GM23338 (cell line): ENCODE measurements around the gene LIMA1. TPM values are rescaled to one million over a fixed set of nuclear protein-coding genes. Genes with fewer than 3 reads are reported as not detected.

Experiments
- ATAC-seq: fragments of 200-7000 bp; cut with Tn5 transposase; 3 replicates; pipeline ENCODE4 v1.9.1; 2020
- DNase-seq: peaks from one replicate; pipeline ENCODE4 v3.0.0-alpha.2; 2015; ENCODE audit warnings: low spot score
- H2AFZ ChIP-seq: fragments of 200-600 bp; sonication (generic); 2 replicates; pipeline ENCODE4 v1.8.0; 2016; ENCODE audit warnings: antibody characterized with exemption, mild to moderate bottlenecking, moderate library complexity
- H3F3A ChIP-seq: fragments of 200-600 bp; sonication (generic); replicated peaks from 2 replicates; pipeline ENCODE4 v1.8.0; 2017; ENCODE audit warnings: antibody characterized with exemption, mixed run types, low read depth
- H3K27ac ChIP-seq: fragments of 200-600 bp; sonication (generic); 2 replicates; pipeline ENCODE4 v1.6.1; 2016; ENCODE audit warnings: low read depth
- H3K27me3 ChIP-seq: fragments of 200-600 bp; sonication (generic); 2 replicates; pipeline ENCODE4 v1.8.0; 2016; ENCODE audit warnings: mild to moderate bottlenecking, mixed run types, moderate library complexity; ENCODE audit not compliant: insufficient read depth
- H3K36me3 ChIP-seq: fragments of 200-600 bp; sonication (generic); 2 replicates; pipeline ENCODE4 v1.8.0; 2016; ENCODE audit warnings: mild to moderate bottlenecking; ENCODE audit not compliant: insufficient read depth
- H3K4me1 ChIP-seq: fragments of 200-600 bp; sonication (generic); 2 replicates; pipeline ENCODE4 v1.8.0; 2016; ENCODE audit warnings: mild to moderate bottlenecking, moderate library complexity; ENCODE audit not compliant: insufficient read depth
- H3K4me2 ChIP-seq: fragments of 200-600 bp; sonication (generic); 2 replicates; pipeline ENCODE4 v1.7.1; 2017; ENCODE audit warnings: mixed run types
- H3K4me3 ChIP-seq: fragments of 200-600 bp; sonication (generic); 2 replicates; pipeline ENCODE4 v1.6.1; 2016; ENCODE audit warnings: mixed run types
- H3K79me2 ChIP-seq: fragments of 200-600 bp; sonication (generic); replicated peaks from 2 replicates; pipeline ENCODE4 v1.8.0; 2017; ENCODE audit warnings: mild to moderate bottlenecking; ENCODE audit not compliant: insufficient read depth
- H3K9me2 ChIP-seq: fragments of 200-600 bp; sonication (generic); 2 replicates; pipeline ENCODE4 v1.8.0; 2017; ENCODE audit not compliant: insufficient read depth
- H4K20me1 ChIP-seq: fragments of 200-600 bp; sonication (generic); replicated peaks from 2 replicates; pipeline ENCODE4 v1.8.0; 2017; ENCODE audit warnings: mild to moderate bottlenecking; ENCODE audit not compliant: insufficient read depth
- H3K27ac Mint-ChIP-seq: 2 replicates; pipeline ENCODE4 v1.8.0; 2020; ENCODE audit warnings: inconsistent platforms, mild to moderate bottlenecking, moderate library complexity, mixed read lengths
- H3K27me3 Mint-ChIP-seq: 3 replicates; pipeline ENCODE4 v1.8.0; 2022; ENCODE audit warnings: low read depth, mild to moderate bottlenecking, moderate library complexity, mixed read lengths, inconsistent platforms; ENCODE audit not compliant: insufficient read depth, poor library complexity
- H3K36me3 Mint-ChIP-seq: 3 replicates; pipeline ENCODE4 v1.8.0; 2021; ENCODE audit warnings: low read depth, mild to moderate bottlenecking, inconsistent platforms, moderate library complexity, mixed read lengths
- H3K4me1 Mint-ChIP-seq: 3 replicates; pipeline ENCODE4 v1.8.0; 2020; ENCODE audit warnings: mild to moderate bottlenecking, inconsistent platforms, mixed read lengths
- H3K4me3 Mint-ChIP-seq: 3 replicates; pipeline ENCODE4 v1.8.0; 2021; ENCODE audit warnings: moderate library complexity, mild to moderate bottlenecking, inconsistent platforms, mixed read lengths
- H3K9me3 Mint-ChIP-seq: 3 replicates; pipeline ENCODE4 v1.8.0; 2020; ENCODE audit warnings: moderate library complexity, mild to moderate bottlenecking, inconsistent platforms, mixed read lengths
- CREB1 ChIP-seq: fragments of 250-450 bp; sonication (Bioruptor Pico); IDR thresholded peaks from 2 replicates; pipeline ENCODE4 v1.5.0; 2020; ENCODE audit warnings: low read depth, mild to moderate bottlenecking, moderate library complexity
- EZH2 ChIP-seq: fragments of 200-600 bp; sonication (generic); IDR thresholded peaks from one replicate; pipeline ENCODE4 v1.8.0; 2017; ENCODE audit warnings: antibody characterized with exemption, mild to moderate bottlenecking, low read depth; ENCODE audit not compliant: unreplicated experiment
- EZH2phosphoT487 ChIP-seq: fragments of 200-600 bp; sonication (generic); IDR thresholded peaks from one replicate; pipeline ENCODE4 v1.8.1; 2018; ENCODE audit warnings: antibody characterized with exemption; ENCODE audit not compliant: unreplicated experiment
- JUNB ChIP-seq: IDR thresholded peaks from one replicate; pipeline ENCODE4 v1.6.1; 2016; ENCODE audit warnings: antibody characterized with exemption; ENCODE audit not compliant: unreplicated experiment
- NANOG ChIP-seq: IDR thresholded peaks from 2 replicates; pipeline ENCODE4 v1.6.1; 2016; ENCODE audit warnings: antibody characterized with exemption, borderline replicate concordance
- POLR2AphosphoS5 ChIP-seq: IDR thresholded peaks from 2 replicates; pipeline ENCODE4 v1.6.1; 2016; ENCODE audit warnings: antibody characterized with exemption, low read depth
- REST ChIP-seq: IDR thresholded peaks from one replicate; pipeline ENCODE4 v1.6.1; 2018; ENCODE audit warnings: antibody characterized with exemption; ENCODE audit not compliant: unreplicated experiment
- STAT1 ChIP-seq: IDR thresholded peaks from one replicate; pipeline ENCODE4 v1.6.1; 2016; ENCODE audit warnings: antibody characterized with exemption; ENCODE audit not compliant: unreplicated experiment
- ZNF114 ChIP-seq: fragments of 250-450 bp; sonication (Bioruptor Pico); IDR thresholded peaks from 2 replicates; pipeline ENCODE4 v1.5.0; 2020; ENCODE audit warnings: mild to moderate bottlenecking, moderate library complexity
- ZNF331 ChIP-seq: fragments of 250-450 bp; sonication (Bioruptor Pico); IDR thresholded peaks from 2 replicates; pipeline ENCODE4 v1.5.0; 2020; ENCODE audit warnings: low read depth, mild to moderate bottlenecking, moderate library complexity
- polyA plus RNA-seq: library from polyadenylated mRNA; unstranded; fragments of >200 nt; fragmentation: Nextera tagmentation; extraction: Ambion mirVana; gene quantifications from 2 replicates; pipeline ENCODE4 v1.2.1, GENCODE V29; 2016
- total RNA-seq: library from RNA; depleted of rRNA; stranded (reverse); fragments of >200 nt; shearing (Covaris generic); gene quantifications from 2 replicates; pipeline ENCODE4 v1.2.3, GENCODE V29; 2014
- TF ChIP-seq, protein P1 (sequence below): fragments of 250-450 bp; sonication (Bioruptor Pico); IDR thresholded peaks from 2 replicates; pipeline ENCODE4 v1.5.0; 2020; ENCODE audit warnings: mild to moderate bottlenecking, moderate library complexity
- TF ChIP-seq, protein P2 (sequence below), 2 experiments: fragments of 200-600 bp in 1 of 2; sonication (generic) in 1 of 2; conservative IDR thresholded peaks; 2 replicates each; pipeline versions ENCODE4 v1.5.1 to v1.6.1; 2016 to 2017; ENCODE audit warnings: antibody characterized with exemption in 2 of 2, low read depth in 2 of 2, mild to moderate bottlenecking in 2 of 2, moderate library complexity in 1 of 2
- TF ChIP-seq, protein P3 (sequence below): IDR thresholded peaks from 2 replicates; pipeline ENCODE4 v1.6.1; 2016; ENCODE audit warnings: antibody characterized with exemption

Gene LIMA1
- total and polyA plus RNA-seq, 2 experiments from 2014 or later = 27.7 to 29.6 TPM

- ATAC-seq (no peak), DNase-seq (no peak)
- Histone ChIP-seq H3K4me2 (no peak overlapping the region), H3F3A (no peaks in the 10 kb centered on the region), H3K27ac (no peak overlapping the region), H3K4me1 (peaks cover 12% of the 10 kb centered on the region), H3K79me2 (no peaks in the 10 kb centered on the region), H3K4me3 (no peak overlapping the region), H3K36me3 (no peaks in the 10 kb centered on the region), H4K20me1 (no peaks in the 10 kb centered on the region), H3K9me2 (no peaks in the 10 kb centered on the region), H2AFZ (peak overlapping the region; percentile 74; the same call in 1 of the 2 replicates), H3K27me3 (no peaks in the 10 kb centered on the region)
- H3K36me3 Mint-ChIP-seq = no peaks in the 10 kb centered on the region
- peaks cover 11% of the 10 kb centered on the region; the same call in 2 of the 3 replicates for H3K4me1 Mint-ChIP-seq
- H3K27ac Mint-ChIP-seq = no peak overlapping the region
- H3K27me3 Mint-ChIP-seq = no peaks in the 10 kb centered on the region
- no peaks in the 10 kb centered on the region for H3K9me3 Mint-ChIP-seq
- TF ChIP-seq EZH2 (no peak), CREB1 (CRISPR knock-in tag) (no peak), EZH2phosphoT487 (no peak), REST (no peak), JUNB (no peak), POLR2AphosphoS5 (no peak), ZNF114 (CRISPR knock-in tag) (no peak), STAT1 (no peak), ZNF331 (no peak), NANOG (no peak)
- TF ChIP-seq, protein P1, sequence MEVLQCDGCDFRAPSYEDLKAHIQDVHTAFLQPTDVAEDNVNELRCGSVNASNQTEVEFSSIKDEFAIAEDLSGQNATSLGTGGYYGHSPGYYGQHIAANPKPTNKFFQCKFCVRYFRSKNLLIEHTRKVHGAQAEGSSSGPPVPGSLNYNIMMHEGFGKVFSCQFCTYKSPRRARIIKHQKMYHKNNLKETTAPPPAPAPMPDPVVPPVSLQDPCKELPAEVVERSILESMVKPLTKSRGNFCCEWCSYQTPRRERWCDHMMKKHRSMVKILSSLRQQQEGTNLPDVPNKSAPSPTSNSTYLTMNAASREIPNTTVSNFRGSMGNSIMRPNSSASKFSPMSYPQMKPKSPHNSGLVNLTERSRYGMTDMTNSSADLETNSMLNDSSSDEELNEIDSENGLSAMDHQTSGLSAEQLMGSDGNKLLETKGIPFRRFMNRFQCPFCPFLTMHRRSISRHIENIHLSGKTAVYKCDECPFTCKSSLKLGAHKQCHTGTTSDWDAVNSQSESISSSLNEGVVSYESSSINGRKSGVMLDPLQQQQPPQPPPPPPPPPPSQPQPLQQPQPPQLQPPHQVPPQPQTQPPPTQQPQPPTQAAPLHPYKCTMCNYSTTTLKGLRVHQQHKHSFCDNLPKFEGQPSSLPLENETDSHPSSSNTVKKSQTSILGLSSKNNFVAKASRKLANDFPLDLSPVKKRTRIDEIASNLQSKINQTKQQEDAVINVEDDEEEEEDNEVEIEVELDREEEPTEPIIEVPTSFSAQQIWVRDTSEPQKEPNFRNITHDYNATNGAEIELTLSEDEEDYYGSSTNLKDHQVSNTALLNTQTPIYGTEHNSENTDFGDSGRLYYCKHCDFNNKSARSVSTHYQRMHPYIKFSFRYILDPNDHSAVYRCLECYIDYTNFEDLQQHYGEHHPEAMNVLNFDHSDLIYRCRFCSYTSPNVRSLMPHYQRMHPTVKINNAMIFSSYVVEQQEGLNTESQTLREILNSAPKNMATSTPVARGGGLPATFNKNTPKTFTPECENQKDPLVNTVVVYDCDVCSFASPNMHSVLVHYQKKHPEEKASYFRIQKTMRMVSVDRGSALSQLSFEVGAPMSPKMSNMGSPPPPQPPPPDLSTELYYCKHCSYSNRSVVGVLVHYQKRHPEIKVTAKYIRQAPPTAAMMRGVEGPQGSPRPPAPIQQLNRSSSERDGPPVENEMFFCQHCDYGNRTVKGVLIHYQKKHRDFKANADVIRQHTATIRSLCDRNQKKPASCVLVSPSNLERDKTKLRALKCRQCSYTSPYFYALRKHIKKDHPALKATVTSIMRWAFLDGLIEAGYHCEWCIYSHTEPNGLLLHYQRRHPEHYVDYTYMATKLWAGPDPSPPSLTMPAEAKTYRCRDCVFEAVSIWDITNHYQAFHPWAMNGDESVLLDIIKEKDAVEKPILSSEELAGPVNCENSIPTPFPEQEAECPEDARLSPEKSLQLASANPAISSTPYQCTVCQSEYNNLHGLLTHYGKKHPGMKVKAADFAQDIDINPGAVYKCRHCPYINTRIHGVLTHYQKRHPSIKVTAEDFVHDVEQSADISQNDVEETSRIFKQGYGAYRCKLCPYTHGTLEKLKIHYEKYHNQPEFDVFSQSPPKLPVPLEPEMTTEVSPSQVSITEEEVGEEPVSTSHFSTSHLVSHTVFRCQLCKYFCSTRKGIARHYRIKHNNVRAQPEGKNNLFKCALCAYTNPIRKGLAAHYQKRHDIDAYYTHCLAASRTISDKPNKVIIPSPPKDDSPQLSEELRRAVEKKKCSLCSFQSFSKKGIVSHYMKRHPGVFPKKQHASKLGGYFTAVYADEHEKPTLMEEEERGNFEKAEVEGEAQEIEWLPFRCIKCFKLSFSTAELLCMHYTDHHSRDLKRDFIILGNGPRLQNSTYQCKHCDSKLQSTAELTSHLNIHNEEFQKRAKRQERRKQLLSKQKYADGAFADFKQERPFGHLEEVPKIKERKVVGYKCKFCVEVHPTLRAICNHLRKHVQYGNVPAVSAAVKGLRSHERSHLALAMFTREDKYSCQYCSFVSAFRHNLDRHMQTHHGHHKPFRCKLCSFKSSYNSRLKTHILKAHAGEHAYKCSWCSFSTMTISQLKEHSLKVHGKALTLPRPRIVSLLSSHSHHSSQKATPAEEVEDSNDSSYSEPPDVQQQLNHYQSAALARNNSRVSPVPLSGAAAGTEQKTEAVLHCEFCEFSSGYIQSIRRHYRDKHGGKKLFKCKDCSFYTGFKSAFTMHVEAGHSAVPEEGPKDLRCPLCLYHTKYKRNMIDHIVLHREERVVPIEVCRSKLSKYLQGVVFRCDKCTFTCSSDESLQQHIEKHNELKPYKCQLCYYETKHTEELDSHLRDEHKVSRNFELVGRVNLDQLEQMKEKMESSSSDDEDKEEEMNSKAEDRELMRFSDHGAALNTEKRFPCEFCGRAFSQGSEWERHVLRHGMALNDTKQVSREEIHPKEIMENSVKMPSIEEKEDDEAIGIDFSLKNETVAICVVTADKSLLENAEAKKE (CRISPR knock-in tag) = no peak
- TF ChIP-seq, protein P2, sequence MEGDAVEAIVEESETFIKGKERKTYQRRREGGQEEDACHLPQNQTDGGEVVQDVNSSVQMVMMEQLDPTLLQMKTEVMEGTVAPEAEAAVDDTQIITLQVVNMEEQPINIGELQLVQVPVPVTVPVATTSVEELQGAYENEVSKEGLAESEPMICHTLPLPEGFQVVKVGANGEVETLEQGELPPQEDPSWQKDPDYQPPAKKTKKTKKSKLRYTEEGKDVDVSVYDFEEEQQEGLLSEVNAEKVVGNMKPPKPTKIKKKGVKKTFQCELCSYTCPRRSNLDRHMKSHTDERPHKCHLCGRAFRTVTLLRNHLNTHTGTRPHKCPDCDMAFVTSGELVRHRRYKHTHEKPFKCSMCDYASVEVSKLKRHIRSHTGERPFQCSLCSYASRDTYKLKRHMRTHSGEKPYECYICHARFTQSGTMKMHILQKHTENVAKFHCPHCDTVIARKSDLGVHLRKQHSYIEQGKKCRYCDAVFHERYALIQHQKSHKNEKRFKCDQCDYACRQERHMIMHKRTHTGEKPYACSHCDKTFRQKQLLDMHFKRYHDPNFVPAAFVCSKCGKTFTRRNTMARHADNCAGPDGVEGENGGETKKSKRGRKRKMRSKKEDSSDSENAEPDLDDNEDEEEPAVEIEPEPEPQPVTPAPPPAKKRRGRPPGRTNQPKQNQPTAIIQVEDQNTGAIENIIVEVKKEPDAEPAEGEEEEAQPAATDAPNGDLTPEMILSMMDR (conservative IDR thresholded peaks at IDR 0.05; ENCODE audit: low read depth in 2 of 2) = no peak
- TF ChIP-seq, protein P3, sequence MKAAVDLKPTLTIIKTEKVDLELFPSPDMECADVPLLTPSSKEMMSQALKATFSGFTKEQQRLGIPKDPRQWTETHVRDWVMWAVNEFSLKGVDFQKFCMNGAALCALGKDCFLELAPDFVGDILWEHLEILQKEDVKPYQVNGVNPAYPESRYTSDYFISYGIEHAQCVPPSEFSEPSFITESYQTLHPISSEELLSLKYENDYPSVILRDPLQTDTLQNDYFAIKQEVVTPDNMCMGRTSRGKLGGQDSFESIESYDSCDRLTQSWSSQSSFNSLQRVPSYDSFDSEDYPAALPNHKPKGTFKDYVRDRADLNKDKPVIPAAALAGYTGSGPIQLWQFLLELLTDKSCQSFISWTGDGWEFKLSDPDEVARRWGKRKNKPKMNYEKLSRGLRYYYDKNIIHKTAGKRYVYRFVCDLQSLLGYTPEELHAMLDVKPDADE = no peak
- no peak overlapping the region for H3K4me3 Mint-ChIP-seq
These were observed 30.1 kb upstream of the LIMA1 start for GRCh38 chr12:50313256-50313931.
